ENCODE data around the gene LAG3.

DNA sequence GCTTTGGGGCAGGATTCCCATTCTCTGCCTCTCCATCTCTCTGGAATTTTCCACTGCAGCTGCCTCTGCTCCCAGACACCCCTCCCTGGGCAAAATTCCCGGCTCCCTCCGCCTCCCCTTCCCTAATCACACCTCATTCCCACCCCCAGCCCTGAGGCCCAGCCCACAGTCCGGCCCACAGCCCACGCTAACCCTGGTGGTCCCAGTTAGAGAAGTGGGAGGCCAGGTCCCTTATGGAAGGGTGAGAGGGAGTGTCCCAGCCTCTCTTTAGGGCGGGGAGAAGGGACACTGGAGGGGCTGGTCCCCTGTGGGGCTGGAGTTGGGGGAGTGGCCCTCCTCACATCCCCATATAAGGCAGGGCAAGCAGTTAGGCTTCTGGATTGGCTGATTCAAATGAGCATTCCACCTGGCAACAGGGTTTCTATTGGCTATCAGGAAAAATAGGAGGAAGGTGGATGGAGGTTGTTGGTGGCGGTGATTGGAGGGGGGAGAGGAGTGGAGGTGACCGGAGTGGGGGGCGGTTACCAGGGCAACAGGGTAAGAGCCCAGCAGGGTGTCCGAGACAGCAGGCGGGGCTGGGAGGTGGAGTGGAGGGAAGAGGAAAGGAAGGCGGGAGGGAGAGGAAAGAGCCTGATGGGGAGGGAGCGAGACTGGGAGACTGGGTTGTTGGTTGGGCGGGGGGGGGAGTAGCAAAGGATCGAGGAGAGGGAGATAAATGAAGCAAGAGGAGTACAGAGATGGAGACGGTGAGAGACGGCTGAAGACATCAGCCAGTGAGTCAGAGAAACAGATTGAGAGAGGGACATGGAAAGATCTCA is 8.1 kb upstream of the LAG3 start:
- TF ChIP-seq, protein P1, sequence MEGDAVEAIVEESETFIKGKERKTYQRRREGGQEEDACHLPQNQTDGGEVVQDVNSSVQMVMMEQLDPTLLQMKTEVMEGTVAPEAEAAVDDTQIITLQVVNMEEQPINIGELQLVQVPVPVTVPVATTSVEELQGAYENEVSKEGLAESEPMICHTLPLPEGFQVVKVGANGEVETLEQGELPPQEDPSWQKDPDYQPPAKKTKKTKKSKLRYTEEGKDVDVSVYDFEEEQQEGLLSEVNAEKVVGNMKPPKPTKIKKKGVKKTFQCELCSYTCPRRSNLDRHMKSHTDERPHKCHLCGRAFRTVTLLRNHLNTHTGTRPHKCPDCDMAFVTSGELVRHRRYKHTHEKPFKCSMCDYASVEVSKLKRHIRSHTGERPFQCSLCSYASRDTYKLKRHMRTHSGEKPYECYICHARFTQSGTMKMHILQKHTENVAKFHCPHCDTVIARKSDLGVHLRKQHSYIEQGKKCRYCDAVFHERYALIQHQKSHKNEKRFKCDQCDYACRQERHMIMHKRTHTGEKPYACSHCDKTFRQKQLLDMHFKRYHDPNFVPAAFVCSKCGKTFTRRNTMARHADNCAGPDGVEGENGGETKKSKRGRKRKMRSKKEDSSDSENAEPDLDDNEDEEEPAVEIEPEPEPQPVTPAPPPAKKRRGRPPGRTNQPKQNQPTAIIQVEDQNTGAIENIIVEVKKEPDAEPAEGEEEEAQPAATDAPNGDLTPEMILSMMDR (IDR thresholded peaks at IDR 0.05; ENCODE audit: low read depth, low read length, poor library complexity, severe bottlenecking): no peak
- TF ChIP-seq EZH2phosphoT487 (IDR thresholded peaks at IDR 0.05; ENCODE audit: borderline replicate concordance, low read length): no peak

All from DOHH2 (cell line).